Measurements from ENCODE around the gene SLC44A3. TPM values are rescaled to one million over a fixed set of nuclear protein-coding genes. Genes with fewer than 3 reads are reported as not detected.

SLC44A3 gene
- total and polyA plus RNA-seq, 2 of the 8 experiments (the other 6 are each of a cell fraction or from before 2014, with no cell fraction given) = 4.2 to 5.0 TPM

DNA sequence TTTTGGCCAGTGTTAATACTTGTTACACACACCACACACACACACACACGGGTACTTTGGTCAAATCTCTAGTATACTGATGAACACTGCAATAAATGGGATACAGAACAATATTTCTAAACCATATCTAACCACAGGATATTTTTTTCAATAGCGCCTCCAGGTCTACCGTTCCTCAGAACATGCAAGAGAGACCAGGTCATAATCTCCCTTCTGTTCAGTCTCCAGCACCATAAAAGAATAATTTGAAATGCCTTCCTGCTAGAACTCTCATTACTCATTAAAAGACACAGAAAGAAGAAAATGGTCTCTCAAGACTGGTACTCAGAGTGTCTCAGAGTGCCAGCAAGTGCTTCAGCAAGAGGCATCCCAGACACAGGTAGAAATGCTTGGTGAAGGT, 11.5 kb upstream of the SLC44A3 start (continued):
- TF ChIP-seq CEBPB (IDR thresholded peaks at IDR 0.05; ENCODE audit: low read depth, low read length) (no peak), RXRA (IDR thresholded peaks at IDR 0.05; ENCODE audit: insufficient read depth, low read depth, low read length) (no peak)
- TF ChIP-seq, protein P1, sequence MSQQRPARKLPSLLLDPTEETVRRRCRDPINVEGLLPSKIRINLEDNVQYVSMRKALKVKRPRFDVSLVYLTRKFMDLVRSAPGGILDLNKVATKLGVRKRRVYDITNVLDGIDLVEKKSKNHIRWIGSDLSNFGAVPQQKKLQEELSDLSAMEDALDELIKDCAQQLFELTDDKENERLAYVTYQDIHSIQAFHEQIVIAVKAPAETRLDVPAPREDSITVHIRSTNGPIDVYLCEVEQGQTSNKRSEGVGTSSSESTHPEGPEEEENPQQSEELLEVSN (IDR thresholded peaks at IDR 0.05) = no peak

All from H1 (cell line).